ENCODE measurements around the gene CD4.
A peak's percentile ranks its signal among the peaks of the same experiment; 100 is the strongest.
"Not testable (repeated sequence)": the region's sequence is repeated elsewhere in the genome, so short reads cannot be mapped to it uniquely, and the experiment has no call there.

The CD4 gene

DNA sequence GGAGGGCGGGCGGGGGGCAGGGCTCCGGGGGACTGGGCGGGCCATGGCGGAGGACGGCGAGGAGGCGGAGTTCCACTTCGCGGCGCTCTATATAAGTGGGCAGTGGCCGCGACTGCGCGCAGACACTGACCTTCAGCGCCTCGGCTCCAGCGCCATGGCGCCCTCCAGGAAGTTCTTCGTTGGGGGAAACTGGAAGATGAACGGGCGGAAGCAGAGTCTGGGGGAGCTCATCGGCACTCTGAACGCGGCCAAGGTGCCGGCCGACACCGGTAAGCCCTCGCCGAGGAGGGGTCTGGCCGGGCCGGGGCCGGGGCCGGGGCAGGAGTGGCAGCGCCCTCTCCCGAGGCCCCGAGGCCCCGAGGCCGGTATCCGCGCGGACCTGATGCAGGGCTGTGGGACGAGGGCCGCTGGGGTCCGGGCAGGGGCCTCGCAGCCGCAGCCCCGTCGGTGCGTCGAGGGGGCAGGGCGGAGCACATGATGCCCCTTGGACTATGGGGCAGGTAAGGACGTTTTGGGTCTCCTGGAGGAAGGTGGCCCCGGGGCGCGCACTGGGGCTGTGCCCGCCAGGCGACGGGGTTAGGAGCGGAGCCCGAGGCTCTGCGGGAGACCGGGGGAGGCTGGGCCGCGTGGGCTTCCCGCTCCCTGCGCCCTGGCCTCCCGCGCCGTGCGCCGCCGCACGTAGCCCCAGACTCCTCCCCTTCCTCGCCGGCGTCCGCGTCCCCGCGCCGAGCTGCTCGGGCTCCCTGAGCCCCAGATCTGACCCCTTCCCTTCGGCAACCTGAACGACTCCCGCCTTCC lies 78.3 kb downstream of the CD4 start, which contains the start of gene TPI1:
Gene TPI1, plus strand, starts transcription at position 119 of the 798 bp plus-strand sequence. Its CDS starts 36 bp downstream, at position 155.
- peak in 2 of 3 experiments; percentile 73 to 79 for DNase-seq (ENCODE audit: low read depth in 3 of 3)

DNA sequence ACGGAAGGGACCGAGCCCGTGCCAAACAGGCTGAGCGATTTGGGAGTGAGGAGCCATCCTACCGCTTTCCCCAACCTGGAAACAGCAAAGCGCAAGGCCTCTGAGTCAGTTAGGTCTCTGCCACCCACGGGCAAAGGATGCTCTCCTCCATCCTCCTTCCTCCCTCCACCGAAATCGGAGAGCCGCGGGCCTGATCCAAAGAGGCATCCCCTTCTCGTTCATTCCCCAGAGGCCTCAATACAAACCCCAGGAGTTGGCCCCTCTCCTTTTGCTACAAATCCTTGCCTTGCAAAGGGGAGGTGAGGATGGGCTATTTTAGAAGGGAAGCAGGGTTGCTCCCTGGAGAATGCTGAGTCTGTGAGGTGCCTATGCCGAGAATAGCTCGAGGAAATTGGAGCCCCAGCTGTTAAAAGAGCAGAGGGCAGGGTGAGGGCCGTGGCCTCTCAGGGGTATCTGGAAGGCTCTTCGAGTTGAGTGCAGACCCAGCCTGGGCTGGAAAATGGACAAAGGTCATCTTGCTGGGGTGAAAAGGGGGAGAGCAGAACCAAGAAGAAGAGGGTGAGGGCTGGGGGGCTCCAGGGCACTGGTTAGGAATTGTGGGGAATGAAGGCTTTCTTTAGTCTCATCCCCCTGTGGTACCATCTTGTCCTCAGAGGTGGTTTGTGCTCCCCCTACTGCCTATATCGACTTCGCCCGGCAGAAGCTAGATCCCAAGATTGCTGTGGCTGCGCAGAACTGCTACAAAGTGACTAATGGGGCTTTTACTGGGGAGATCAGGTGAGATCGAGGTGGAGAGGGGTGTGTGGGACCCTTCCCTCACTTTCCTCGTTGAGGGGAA lies 79.1 kb downstream of the CD4 start:
- no peak for DNase-seq (ENCODE audit: low read depth in 3 of 3)

DNA sequence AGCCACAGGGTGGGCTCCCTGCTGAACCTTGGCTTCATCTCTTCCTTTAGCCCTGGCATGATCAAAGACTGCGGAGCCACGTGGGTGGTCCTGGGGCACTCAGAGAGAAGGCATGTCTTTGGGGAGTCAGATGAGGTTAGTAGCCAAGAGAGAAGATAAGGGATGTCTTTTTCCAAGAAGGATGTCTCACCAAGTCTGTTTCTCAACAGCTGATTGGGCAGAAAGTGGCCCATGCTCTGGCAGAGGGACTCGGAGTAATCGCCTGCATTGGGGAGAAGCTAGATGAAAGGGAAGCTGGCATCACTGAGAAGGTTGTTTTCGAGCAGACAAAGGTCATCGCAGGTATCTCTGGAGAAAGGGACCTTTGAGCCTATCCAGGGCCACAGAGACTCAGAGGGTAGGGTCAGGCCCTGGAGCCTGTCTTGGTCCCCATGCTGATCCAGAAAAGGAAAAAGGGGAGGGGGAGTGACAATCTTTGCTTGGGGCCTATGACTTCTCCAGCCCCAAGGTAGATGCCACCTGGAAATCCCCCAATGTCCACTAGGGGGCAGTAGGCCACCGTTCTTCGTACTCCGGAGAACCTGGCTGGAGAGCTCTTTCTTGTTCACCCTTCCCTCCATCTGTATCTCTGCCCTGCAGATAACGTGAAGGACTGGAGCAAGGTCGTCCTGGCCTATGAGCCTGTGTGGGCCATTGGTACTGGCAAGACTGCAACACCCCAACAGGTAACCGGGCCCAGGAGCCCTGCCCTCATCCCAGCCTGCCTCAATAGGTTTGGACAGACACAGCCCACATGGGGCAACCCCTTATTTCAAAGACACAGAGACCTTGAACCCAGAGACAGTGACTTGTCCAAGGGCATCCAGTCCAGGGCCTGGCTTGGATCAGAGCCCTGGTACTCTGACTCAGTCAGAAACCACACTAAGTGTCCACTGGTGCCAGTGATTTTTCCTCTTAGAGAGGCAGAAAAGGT lies 80.0 kb downstream of the CD4 start:
- peak; percentile 67 to 82 (median 76) for DNase-seq (ENCODE audit: low read depth in 3 of 3)

DNA sequence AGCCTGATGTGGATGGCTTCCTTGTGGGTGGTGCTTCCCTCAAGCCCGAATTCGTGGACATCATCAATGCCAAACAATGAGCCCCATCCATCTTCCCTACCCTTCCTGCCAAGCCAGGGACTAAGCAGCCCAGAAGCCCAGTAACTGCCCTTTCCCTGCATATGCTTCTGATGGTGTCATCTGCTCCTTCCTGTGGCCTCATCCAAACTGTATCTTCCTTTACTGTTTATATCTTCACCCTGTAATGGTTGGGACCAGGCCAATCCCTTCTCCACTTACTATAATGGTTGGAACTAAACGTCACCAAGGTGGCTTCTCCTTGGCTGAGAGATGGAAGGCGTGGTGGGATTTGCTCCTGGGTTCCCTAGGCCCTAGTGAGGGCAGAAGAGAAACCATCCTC lies 81.0 kb downstream of the CD4 start:
- DNase-seq (ENCODE audit: low read depth in 3 of 3) = not testable (repeated sequence)

Data from stimulated activated CD4-positive, alpha-beta T cell treated with anti-CD3 and anti-CD28 coated beads, TNF-alpha, amount 100 ng/mL, for 24 hours (primary cell).